ENCODE data around the gene HLA-DMB.

DNA sequence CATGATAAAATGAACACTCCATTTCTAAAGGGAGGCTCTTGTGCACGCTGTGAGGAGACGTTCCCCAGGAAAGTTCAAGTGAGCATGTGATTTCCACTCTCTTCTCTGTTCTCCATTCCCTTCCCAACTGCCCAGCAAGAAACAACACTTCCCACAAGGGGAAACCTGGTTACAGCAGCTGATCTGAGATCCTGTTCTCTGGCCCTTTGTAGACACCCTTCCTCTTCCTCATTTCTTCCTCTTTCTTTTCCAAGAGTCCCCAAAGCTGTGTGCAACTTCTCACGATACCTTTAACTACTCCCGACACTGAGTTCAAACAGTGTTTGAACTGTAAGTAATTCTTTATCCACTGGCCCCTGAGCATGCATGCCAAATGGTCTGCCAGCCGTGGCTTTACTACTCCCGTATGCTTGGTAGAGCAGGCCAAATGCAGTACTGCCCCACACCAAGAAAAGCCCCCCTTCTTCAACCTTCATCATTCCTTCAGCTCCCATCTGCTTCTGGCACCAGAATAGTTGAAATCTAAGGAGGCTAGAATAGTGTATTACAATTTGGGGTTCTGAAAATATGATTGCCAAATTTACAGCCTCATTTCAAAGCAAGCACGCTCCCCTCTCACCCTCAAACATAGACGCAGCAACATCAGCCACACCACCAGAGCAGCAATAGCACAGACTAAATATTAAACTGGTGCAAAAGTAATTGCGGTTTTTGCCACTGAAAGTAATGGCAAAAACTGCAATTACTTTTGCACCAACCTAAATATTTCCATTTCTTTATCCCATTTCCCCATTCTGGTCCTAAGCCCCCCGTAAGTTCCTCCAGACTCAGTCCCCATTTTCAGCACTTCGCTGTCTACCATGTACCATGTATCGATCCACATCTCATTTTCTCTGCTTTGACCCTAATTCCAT lies 4.3 kb downstream of the HLA-DMB start:
- TF ChIP-seq, protein P1, sequence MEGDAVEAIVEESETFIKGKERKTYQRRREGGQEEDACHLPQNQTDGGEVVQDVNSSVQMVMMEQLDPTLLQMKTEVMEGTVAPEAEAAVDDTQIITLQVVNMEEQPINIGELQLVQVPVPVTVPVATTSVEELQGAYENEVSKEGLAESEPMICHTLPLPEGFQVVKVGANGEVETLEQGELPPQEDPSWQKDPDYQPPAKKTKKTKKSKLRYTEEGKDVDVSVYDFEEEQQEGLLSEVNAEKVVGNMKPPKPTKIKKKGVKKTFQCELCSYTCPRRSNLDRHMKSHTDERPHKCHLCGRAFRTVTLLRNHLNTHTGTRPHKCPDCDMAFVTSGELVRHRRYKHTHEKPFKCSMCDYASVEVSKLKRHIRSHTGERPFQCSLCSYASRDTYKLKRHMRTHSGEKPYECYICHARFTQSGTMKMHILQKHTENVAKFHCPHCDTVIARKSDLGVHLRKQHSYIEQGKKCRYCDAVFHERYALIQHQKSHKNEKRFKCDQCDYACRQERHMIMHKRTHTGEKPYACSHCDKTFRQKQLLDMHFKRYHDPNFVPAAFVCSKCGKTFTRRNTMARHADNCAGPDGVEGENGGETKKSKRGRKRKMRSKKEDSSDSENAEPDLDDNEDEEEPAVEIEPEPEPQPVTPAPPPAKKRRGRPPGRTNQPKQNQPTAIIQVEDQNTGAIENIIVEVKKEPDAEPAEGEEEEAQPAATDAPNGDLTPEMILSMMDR (IDR thresholded peaks at IDR 0.05) = no peak
- no peak for TF ChIP-seq POLR2A (IDR thresholded peaks at IDR 0.05)

Measured in uterus (tissue), 2 donors.